Stimulated activated CD8-positive, alpha-beta memory T cell treated with anti-CD3 and anti-CD28 coated beads, Interleukin-4, amount 100 ng/mL, for 4 hours (primary cell): ENCODE results near the gene RGPD3.
A peak's percentile ranks its signal among the peaks of the same experiment; 100 is the strongest.
"Not testable (repeated sequence)": the region's sequence is repeated elsewhere in the genome, so short reads cannot be mapped to it uniquely, and the experiment has no call there.

Experiments
- DNase-seq, 2 donors: peaks; one replicate each; pipeline ENCODE4 v3.0.0-alpha.2; 2020; ENCODE audit warnings: low read depth in 2 of 2, low spot score in 1 of 2

The RGPD3 gene

GRCh38 chr2:106486551-106487385, 18.6 kb upstream of the RGPD3 start, which contains the start of gene CD8B2:
TSS of gene CD8B2 (plus strand) at chr2:106487364. CDS start at chr2:106487427, 63 bp downstream.
- DNase-seq = not testable (repeated sequence)

GRCh38 chr2:106479563-106479962, 11.3 kb upstream of the RGPD3 start:
- not testable (repeated sequence) for DNase-seq

GRCh38 chr2:106477647-106478046, 9.4 kb upstream of the RGPD3 start:
- not testable (repeated sequence) for DNase-seq

GRCh38 chr2:106470658-106471057, 2.4 kb upstream of the RGPD3 start:
- peak; percentile 12 to 27 for DNase-seq

- not testable (repeated sequence) for DNase-seq
These were observed 697 bp downstream of the RGPD3 start for GRCh38 chr2:106467516-106467915.

- not testable (repeated sequence) for DNase-seq
These were observed 6.3 kb downstream of the RGPD3 start for GRCh38 chr2:106461882-106462281.

GRCh38 chr2:106390680-106391079, 77.5 kb downstream of the RGPD3 start:
- not testable (repeated sequence) for DNase-seq

- not testable (repeated sequence) for DNase-seq
These were observed 79.3 kb downstream of the RGPD3 start for GRCh38 chr2:106388814-106389410.

- not testable (repeated sequence) for DNase-seq
These were observed 83.7 kb downstream of the RGPD3 start for GRCh38 chr2:106384548-106384947.

- DNase-seq = not testable (repeated sequence)
These were observed 86.3 kb downstream of the RGPD3 start for GRCh38 chr2:106381867-106382266.

GRCh38 chr2:106379567-106379966, 88.6 kb downstream of the RGPD3 start:
- DNase-seq = not testable (repeated sequence)

GRCh38 chr2:106369182-106369581, 99.0 kb downstream of the RGPD3 start:
- DNase-seq = not testable (repeated sequence)

- no peak for DNase-seq
These were observed 101.9 kb downstream of the RGPD3 start for GRCh38 chr2:106366204-106366885.

- DNase-seq = no peak
These were observed 104.4 kb downstream of the RGPD3 start for GRCh38 chr2:106363791-106364190.

GRCh38 chr2:106362789-106363188, 105.4 kb downstream of the RGPD3 start:
- DNase-seq = no peak

GRCh38 chr2:106359512-106359911, 108.7 kb downstream of the RGPD3 start:
- DNase-seq = no peak

GRCh38 chr2:106358521-106358920, 109.7 kb downstream of the RGPD3 start:
- DNase-seq = no peak

- no peak for DNase-seq
These were observed 110.1 kb downstream of the RGPD3 start for GRCh38 chr2:106358081-106358480.

GRCh38 chr2:106356291-106356690, 111.9 kb downstream of the RGPD3 start:
- DNase-seq = no peak

GRCh38 chr2:106353676-106354075, 114.5 kb downstream of the RGPD3 start:
- DNase-seq = no peak

- no peak for DNase-seq
These were observed 117.2 kb downstream of the RGPD3 start for GRCh38 chr2:106350980-106351379.

GRCh38 chr2:106344302-106344701, 123.9 kb downstream of the RGPD3 start:
- no peak for DNase-seq
